ENCODE data around the gene EHF.

DNA sequence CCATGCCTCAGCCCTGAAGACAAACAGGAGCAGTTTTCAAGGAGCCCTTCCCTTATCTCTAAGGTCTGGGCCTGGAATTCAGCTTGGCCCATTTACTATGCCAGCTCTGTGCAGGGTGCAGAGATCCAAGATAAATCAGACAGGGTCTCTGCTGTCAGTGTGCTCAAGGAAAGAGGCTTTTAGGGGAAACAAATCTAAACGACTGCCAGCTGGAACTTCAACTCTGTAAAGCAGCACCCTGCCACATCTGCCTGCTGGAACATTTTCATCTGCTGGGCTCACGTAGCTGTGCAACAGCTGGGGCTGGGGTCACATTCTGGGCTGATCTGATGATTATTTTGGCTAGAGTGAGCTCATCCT lies 19.8 kb upstream of the EHF start:
- TF ChIP-seq SIN3A (IDR thresholded peaks at IDR 0.05; ENCODE audit: borderline replicate concordance, insufficient read depth, low read depth, low read length): no peak
- no peak for TF ChIP-seq CTCF (IDR thresholded peaks at IDR 0.05)
- TF ChIP-seq POLR2AphosphoS5 (IDR thresholded peaks at IDR 0.05; ENCODE audit: low read depth, low read length): no peak
- TF ChIP-seq, protein P1, sequence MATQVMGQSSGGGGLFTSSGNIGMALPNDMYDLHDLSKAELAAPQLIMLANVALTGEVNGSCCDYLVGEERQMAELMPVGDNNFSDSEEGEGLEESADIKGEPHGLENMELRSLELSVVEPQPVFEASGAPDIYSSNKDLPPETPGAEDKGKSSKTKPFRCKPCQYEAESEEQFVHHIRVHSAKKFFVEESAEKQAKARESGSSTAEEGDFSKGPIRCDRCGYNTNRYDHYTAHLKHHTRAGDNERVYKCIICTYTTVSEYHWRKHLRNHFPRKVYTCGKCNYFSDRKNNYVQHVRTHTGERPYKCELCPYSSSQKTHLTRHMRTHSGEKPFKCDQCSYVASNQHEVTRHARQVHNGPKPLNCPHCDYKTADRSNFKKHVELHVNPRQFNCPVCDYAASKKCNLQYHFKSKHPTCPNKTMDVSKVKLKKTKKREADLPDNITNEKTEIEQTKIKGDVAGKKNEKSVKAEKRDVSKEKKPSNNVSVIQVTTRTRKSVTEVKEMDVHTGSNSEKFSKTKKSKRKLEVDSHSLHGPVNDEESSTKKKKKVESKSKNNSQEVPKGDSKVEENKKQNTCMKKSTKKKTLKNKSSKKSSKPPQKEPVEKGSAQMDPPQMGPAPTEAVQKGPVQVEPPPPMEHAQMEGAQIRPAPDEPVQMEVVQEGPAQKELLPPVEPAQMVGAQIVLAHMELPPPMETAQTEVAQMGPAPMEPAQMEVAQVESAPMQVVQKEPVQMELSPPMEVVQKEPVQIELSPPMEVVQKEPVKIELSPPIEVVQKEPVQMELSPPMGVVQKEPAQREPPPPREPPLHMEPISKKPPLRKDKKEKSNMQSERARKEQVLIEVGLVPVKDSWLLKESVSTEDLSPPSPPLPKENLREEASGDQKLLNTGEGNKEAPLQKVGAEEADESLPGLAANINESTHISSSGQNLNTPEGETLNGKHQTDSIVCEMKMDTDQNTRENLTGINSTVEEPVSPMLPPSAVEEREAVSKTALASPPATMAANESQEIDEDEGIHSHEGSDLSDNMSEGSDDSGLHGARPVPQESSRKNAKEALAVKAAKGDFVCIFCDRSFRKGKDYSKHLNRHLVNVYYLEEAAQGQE (IDR thresholded peaks at IDR 0.05; ENCODE audit: insufficient read depth in 1 of 2, low read depth in 2 of 2, low read length in 1 of 2): no peak
